AG20443 (cell line): Measurements from ENCODE around the gene MYO3B.
"Not testable (repeated sequence)": the region's sequence is repeated elsewhere in the genome, so short reads cannot be mapped to it uniquely, and the experiment has no call there.

Experiments used
- DNase-seq: peaks from one replicate; pipeline ENCODE4 v3.0.0; 2012; ENCODE audit warnings: low spot score, mixed read lengths

Gene MYO3B

GRCh38 chr2:170567429-170567828 lies 389.5 kb downstream of the MYO3B start:
- DNase-seq = no peak

GRCh38 chr2:170568511-170568910 lies 390.6 kb downstream of the MYO3B start:
- no peak for DNase-seq

GRCh38 chr2:170571612-170572011 lies 393.7 kb downstream of the MYO3B start:
- DNase-seq = no peak

- DNase-seq = no peak
Measured at GRCh38 chr2:170573671-170574070, 395.7 kb downstream of the MYO3B start.

- DNase-seq = no peak
Measured at GRCh38 chr2:170576296-170576695, 398.3 kb downstream of the MYO3B start.

GRCh38 chr2:170577356-170577755 lies 399.4 kb downstream of the MYO3B start:
- no peak for DNase-seq

- DNase-seq = no peak
Measured at GRCh38 chr2:170578606-170579005, 400.7 kb downstream of the MYO3B start.

GRCh38 chr2:170579511-170579910 lies 401.6 kb downstream of the MYO3B start:
- DNase-seq = no peak

GRCh38 chr2:170582313-170582712 lies 404.4 kb downstream of the MYO3B start:
- no peak for DNase-seq

- no peak for DNase-seq
Measured at GRCh38 chr2:170582751-170583463, 405.0 kb downstream of the MYO3B start.

- no peak for DNase-seq
Measured at GRCh38 chr2:170585067-170585466, 407.1 kb downstream of the MYO3B start.

GRCh38 chr2:170586571-170587095 lies 408.7 kb downstream of the MYO3B start:
- DNase-seq = no peak

- no peak for DNase-seq
Measured at GRCh38 chr2:170587117-170587516, 409.2 kb downstream of the MYO3B start.

GRCh38 chr2:170587922-170588321 lies 410.0 kb downstream of the MYO3B start:
- no peak for DNase-seq

GRCh38 chr2:170588729-170589128 lies 410.8 kb downstream of the MYO3B start:
- no peak for DNase-seq

GRCh38 chr2:170596576-170596975 lies 418.6 kb downstream of the MYO3B start:
- DNase-seq = no peak

GRCh38 chr2:170598067-170598395 lies 420.1 kb downstream of the MYO3B start:
- DNase-seq = no peak

GRCh38 chr2:170601489-170601888 lies 423.5 kb downstream of the MYO3B start:
- no peak for DNase-seq

GRCh38 chr2:170605862-170606261 lies 427.9 kb downstream of the MYO3B start:
- no peak for DNase-seq

GRCh38 chr2:170607171-170607570 lies 429.2 kb downstream of the MYO3B start:
- DNase-seq = no peak

GRCh38 chr2:170610615-170611014 lies 432.7 kb downstream of the MYO3B start:
- no peak for DNase-seq

GRCh38 chr2:170618948-170619347 lies 441.0 kb downstream of the MYO3B start:
- not testable (repeated sequence) for DNase-seq

- not testable (repeated sequence) for DNase-seq
Measured at GRCh38 chr2:170635094-170635493, 457.1 kb downstream of the MYO3B start.

GRCh38 chr2:170639635-170640034 lies 461.7 kb downstream of the MYO3B start:
- DNase-seq = no peak
